Mesendoderm (in vitro differentiated cells): ENCODE results near the gene DUSP8.

Experiments
- DNase-seq: peaks from one replicate; pipeline ENCODE4 v3.0.0; 2013
- H2AK5ac ChIP-seq: 2 replicates; pipeline ENCODE4 v1.6.1; 2013; ENCODE audit warnings: low read length, inconsistent platforms
- H2BK120ac ChIP-seq: 2 replicates; pipeline ENCODE4 v1.6.1; 2013; ENCODE audit warnings: low read depth, mild to moderate bottlenecking, low read length, moderate library complexity, mixed read lengths
- H2BK15ac ChIP-seq: replicated peaks from 2 replicates; pipeline ENCODE4 v1.6.1; 2013; ENCODE audit warnings: low read depth, mild to moderate bottlenecking, moderate library complexity
- H2BK5ac ChIP-seq: 2 replicates; pipeline ENCODE4 v1.6.1; 2013; ENCODE audit warnings: low read length, inconsistent platforms
- H3K18ac ChIP-seq: 2 replicates; pipeline ENCODE4 v1.6.1; 2013; ENCODE audit warnings: mild to moderate bottlenecking, low read length, mixed read lengths
- H3K23ac ChIP-seq: one replicate; pipeline ENCODE4 v1.6.1; 2013; ENCODE audit warnings: low read length
- H3K27ac ChIP-seq: 2 replicates; pipeline ENCODE4 v1.5.1; 2013; ENCODE audit warnings: low read depth, mild to moderate bottlenecking, inconsistent platforms, low read length, moderate library complexity
- H3K27me3 ChIP-seq: 2 replicates; pipeline ENCODE4 v1.6.1; 2013; ENCODE audit warnings: low read length, control low read depth, mild to moderate bottlenecking, inconsistent platforms; ENCODE audit not compliant: insufficient read depth, poor library complexity
- H3K36me3 ChIP-seq: 2 replicates; pipeline ENCODE4 v1.6.1; 2013; ENCODE audit warnings: low read length, inconsistent platforms; ENCODE audit not compliant: control insufficient read depth, insufficient read depth
- H3K4ac ChIP-seq: one replicate; pipeline ENCODE4 v1.6.1; 2013; ENCODE audit warnings: low read depth, mild to moderate bottlenecking, low read length, moderate library complexity
- H3K4me1 ChIP-seq: 2 replicates; pipeline ENCODE4 v1.6.1; 2013; ENCODE audit warnings: low read depth, low read length, inconsistent platforms; ENCODE audit not compliant: control insufficient read depth
- H3K4me2 ChIP-seq: 2 replicates; pipeline ENCODE4 v1.6.1; 2013; ENCODE audit warnings: low read length
- H3K4me3 ChIP-seq: 2 replicates; pipeline ENCODE4 v1.5.1; 2013; ENCODE audit warnings: mild to moderate bottlenecking, low read length
- H3K56ac ChIP-seq: one replicate; pipeline ENCODE4 v1.6.1; 2013; ENCODE audit warnings: low read length
- H3K79me1 ChIP-seq: 2 replicates; pipeline ENCODE4 v1.6.1; 2013; ENCODE audit warnings: low read length, inconsistent platforms
- H3K79me2 ChIP-seq: 2 replicates; pipeline ENCODE4 v1.6.1; 2013; ENCODE audit warnings: mild to moderate bottlenecking, low read length; ENCODE audit not compliant: control insufficient read depth, insufficient read depth
- H3K9ac ChIP-seq: 2 replicates; pipeline ENCODE4 v1.6.1; 2013; ENCODE audit warnings: low read length, inconsistent platforms
- H4K5ac ChIP-seq: one replicate; pipeline ENCODE4 v1.6.1; 2013; ENCODE audit warnings: low read length
- H4K8ac ChIP-seq: one replicate; pipeline ENCODE4 v1.6.1; 2013; ENCODE audit warnings: low read depth, mild to moderate bottlenecking, control low read depth, low read length, moderate library complexity
- WGBS: extraction: QIAGEN DNeasy Blood & Tissue Kit; methylation state at CpG from one replicate; pipeline ENCODE4 v1.1.7; 2013; ENCODE audit warnings: low lambda C conversion rate, missing lambda C conversion rate; ENCODE audit not compliant: insufficient coverage; ENCODE audit errors: extremely low coverage; 5-methylcytosine and 5-hydroxymethylcytosine counted together

Gene DUSP8

GRCh38 chr11:1529286-1529685, 42.8 kb downstream of the DUSP8 start:
- no CpG with 5 or more reads among the region's 17 CpGs for WGBS
- peaks cover 2% of the 10 kb centered on the region for H3K79me2 ChIP-seq

GRCh38 chr11:1528710-1529109, 43.4 kb downstream of the DUSP8 start:
- H3K56ac ChIP-seq: no peak overlapping the region
- H2AK5ac ChIP-seq: no peak overlapping the region
- DNase-seq: no peak
- no peak overlapping the region for H3K4ac ChIP-seq
- no peak overlapping the region for H2BK5ac ChIP-seq
- no CpG with 5 or more reads among the region's 10 CpGs for WGBS
- no peak overlapping the region for H3K4me2 ChIP-seq
- no peak overlapping the region for H2BK15ac ChIP-seq
- peaks cover 14% of the 10 kb centered on the region for H3K79me1 ChIP-seq
- H4K5ac ChIP-seq: no peak overlapping the region
- no peaks in the 10 kb centered on the region for H3K4me1 ChIP-seq
- H4K8ac ChIP-seq: no peak overlapping the region
- no peak overlapping the region for H3K9ac ChIP-seq
- H3K36me3 ChIP-seq: no peaks in the 10 kb centered on the region
- no peak overlapping the region for H3K27ac ChIP-seq
- peaks cover 2% of the 10 kb centered on the region for H3K79me2 ChIP-seq
- H3K18ac ChIP-seq: no peak overlapping the region
- H2BK120ac ChIP-seq: no peak overlapping the region
- H3K23ac ChIP-seq: no peak overlapping the region
- no peak overlapping the region for H3K4me3 ChIP-seq
- no peaks in the 10 kb centered on the region for H3K27me3 ChIP-seq

More at GRCh38 chr11:1529286-1529685, 42.8 kb downstream of the DUSP8 start:
- Histone ChIP-seq H3K4me3 (no peak overlapping the region), H2BK120ac (no peak overlapping the region), H4K5ac (no peak overlapping the region), H3K56ac (no peak overlapping the region), H3K27me3 (no peaks in the 10 kb centered on the region), H2BK5ac (no peak overlapping the region), H3K27ac (no peak overlapping the region), H3K4me2 (no peak overlapping the region), H3K18ac (no peak overlapping the region), H3K9ac (no peak overlapping the region), H2AK5ac (no peak overlapping the region), H2BK15ac (no peak overlapping the region), H3K23ac (no peak overlapping the region), H3K79me1 (peaks cover 14% of the 10 kb centered on the region), H3K4ac (no peak overlapping the region), H4K8ac (no peak overlapping the region), H3K4me1 (no peaks in the 10 kb centered on the region), H3K36me3 (no peaks in the 10 kb centered on the region)
- no peak for DNase-seq

- peaks cover 2% of the 10 kb centered on the region for H3K79me2 ChIP-seq
- no peaks in the 10 kb centered on the region for H3K4me1 ChIP-seq
- no peak overlapping the region for H4K8ac ChIP-seq
- H3K27me3 ChIP-seq: no peaks in the 10 kb centered on the region
- no peak overlapping the region for H3K18ac ChIP-seq
- no peak overlapping the region for H2AK5ac ChIP-seq
- H3K4me3 ChIP-seq: no peak overlapping the region
- H3K36me3 ChIP-seq: no peaks in the 10 kb centered on the region
- no peak overlapping the region for H2BK120ac ChIP-seq
- H3K56ac ChIP-seq: no peak overlapping the region
- no peak overlapping the region for H3K23ac ChIP-seq
- H2BK5ac ChIP-seq: no peak overlapping the region
- H4K5ac ChIP-seq: no peak overlapping the region
- peaks cover 14% of the 10 kb centered on the region for H3K79me1 ChIP-seq
- H3K27ac ChIP-seq: no peak overlapping the region
- no peak overlapping the region for H2BK15ac ChIP-seq
- H3K9ac ChIP-seq: no peak overlapping the region
- WGBS: no CpG with 5 or more reads among the region's 15 CpGs
- H3K4me2 ChIP-seq: no peak overlapping the region
- DNase-seq: no peak
- H3K4ac ChIP-seq: no peak overlapping the region
Observed at GRCh38 chr11:1526785-1527184, 45.3 kb downstream of the DUSP8 start.

- H3K4me3 ChIP-seq: no peak overlapping the region
Observed at GRCh38 chr11:1523779-1524178, 48.3 kb downstream of the DUSP8 start.

GRCh38 chr11:1523077-1523476, 49.0 kb downstream of the DUSP8 start:
- no peak overlapping the region for H2BK5ac ChIP-seq

More at GRCh38 chr11:1523779-1524178, 48.3 kb downstream of the DUSP8 start:
- H3K27me3 ChIP-seq: no peaks in the 10 kb centered on the region
- no peak overlapping the region for H3K4me2 ChIP-seq
- no peak overlapping the region for H2AK5ac ChIP-seq
- no peaks in the 10 kb centered on the region for H3K4me1 ChIP-seq
- H3K4ac ChIP-seq: no peak overlapping the region
- H3K79me1 ChIP-seq: peaks cover 7% of the 10 kb centered on the region
- no peak overlapping the region for H4K8ac ChIP-seq
- no peak overlapping the region for H3K27ac ChIP-seq
- WGBS: no CpG with 5 or more reads among the region's 4 CpGs
- no peak for DNase-seq
- no peak overlapping the region for H3K23ac ChIP-seq
- no peak overlapping the region for H2BK120ac ChIP-seq
- H2BK5ac ChIP-seq: no peak overlapping the region
- H2BK15ac ChIP-seq: no peak overlapping the region
- no peak overlapping the region for H3K56ac ChIP-seq
- no peak overlapping the region for H3K18ac ChIP-seq
- no peak overlapping the region for H3K9ac ChIP-seq
- H3K36me3 ChIP-seq: no peaks in the 10 kb centered on the region
- no peak overlapping the region for H4K5ac ChIP-seq
- H3K79me2 ChIP-seq: peaks cover 2% of the 10 kb centered on the region

GRCh38 chr11:1522081-1522424, 50.0 kb downstream of the DUSP8 start:
- no peak for DNase-seq
- Histone ChIP-seq H2BK15ac (no peak overlapping the region), H3K36me3 (no peaks in the 10 kb centered on the region), H4K8ac (no peak overlapping the region), H3K4me1 (no peaks in the 10 kb centered on the region), H3K79me2 (no peaks in the 10 kb centered on the region), H3K23ac (no peak overlapping the region), H2BK120ac (no peak overlapping the region), H3K56ac (no peak overlapping the region), H2AK5ac (no peak overlapping the region), H4K5ac (no peak overlapping the region), H3K79me1 (peaks cover 5% of the 10 kb centered on the region), H3K4me2 (no peak overlapping the region), H3K4ac (no peak overlapping the region), H3K9ac (no peak overlapping the region), H3K27me3 (no peaks in the 10 kb centered on the region), H3K4me3 (no peak overlapping the region), H3K18ac (no peak overlapping the region), H2BK5ac (no peak overlapping the region), H3K27ac (no peak overlapping the region)
- WGBS: no CpG with 5 or more reads among the region's 8 CpGs

More at GRCh38 chr11:1523077-1523476, 49.0 kb downstream of the DUSP8 start:
- Histone ChIP-seq H3K4ac (no peak overlapping the region), H2AK5ac (no peak overlapping the region), H4K8ac (no peak overlapping the region), H3K36me3 (no peaks in the 10 kb centered on the region), H4K5ac (no peak overlapping the region), H2BK15ac (no peak overlapping the region), H3K23ac (no peak overlapping the region), H3K4me1 (no peaks in the 10 kb centered on the region), H3K9ac (no peak overlapping the region), H3K27ac (no peak overlapping the region), H2BK120ac (no peak overlapping the region), H3K4me3 (no peak overlapping the region), H3K56ac (no peak overlapping the region), H3K27me3 (no peaks in the 10 kb centered on the region), H3K4me2 (no peak overlapping the region), H3K18ac (no peak overlapping the region), H3K79me1 (peaks cover 6% of the 10 kb centered on the region), H3K79me2 (peaks cover 1% of the 10 kb centered on the region)
- no CpG with 5 or more reads among the region's 6 CpGs for WGBS
- DNase-seq: no peak
